ENCODE data around the gene COL1A2. TPM values are rescaled to one million over a fixed set of nuclear protein-coding genes. Genes with fewer than 3 reads are reported as not detected.

Gene COL1A2
- polyA plus RNA-seq, 1 donor = 746 TPM

DNA sequence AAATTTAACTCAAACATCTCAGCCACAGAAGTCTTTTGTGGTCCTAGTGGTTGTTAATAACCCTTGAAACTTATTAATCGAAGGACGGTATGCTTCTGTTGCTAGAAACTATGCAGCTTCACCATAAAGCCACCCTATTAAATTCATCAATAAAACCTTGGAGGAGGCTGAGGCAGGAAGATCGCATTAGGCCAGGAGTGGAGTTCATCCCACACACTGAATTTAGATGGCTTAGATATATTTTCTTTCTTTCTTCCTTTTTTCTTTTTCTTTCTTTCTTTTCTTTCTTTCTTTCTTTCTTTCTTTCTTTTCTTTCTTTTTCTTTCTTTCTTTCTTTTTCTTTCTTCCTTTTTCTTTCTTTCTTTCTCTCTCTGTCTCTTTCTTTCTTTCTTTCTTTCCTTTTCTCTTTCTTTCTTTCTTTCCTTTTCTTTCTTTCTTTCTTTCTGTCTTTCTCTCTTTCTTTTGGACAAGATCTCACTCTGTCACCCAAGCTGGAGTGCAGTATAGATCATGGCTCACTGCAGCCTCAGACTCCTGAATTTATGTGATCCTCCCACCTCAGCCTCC is 84.0 kb downstream of the COL1A2 start:
- no peak for DNase-seq

Other genes starting within 250 kb of the COL1A2 start
- gene CASD1, start 114.9 kb downstream of the COL1A2 start, polyA plus RNA-seq (ENCODE audit: insufficient read length) = 63.4 TPM